ENCODE measurements around the gene WSCD2.
A peak's percentile ranks its signal among the peaks of the same experiment; 100 is the strongest.

WSCD2 gene

DNA sequence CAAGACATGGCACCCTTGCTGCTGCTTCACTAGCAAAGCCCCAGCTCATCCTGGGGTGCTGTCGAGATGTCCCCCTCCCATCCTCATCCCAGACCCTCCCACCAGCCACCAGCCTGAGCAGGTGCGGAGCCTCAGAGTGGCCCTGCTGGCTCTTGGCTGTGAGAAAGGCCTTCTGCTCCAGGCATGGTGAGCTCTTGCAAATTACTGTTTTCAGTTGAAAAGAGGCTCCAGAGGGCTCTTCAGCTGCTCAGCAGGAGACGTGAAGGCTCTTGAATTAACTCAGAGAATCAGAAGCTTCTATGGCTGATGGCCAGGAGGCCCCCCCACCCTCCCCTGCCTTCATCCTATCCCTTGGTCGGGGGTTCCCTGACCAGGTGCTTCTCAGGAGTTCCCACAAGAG lies 44.1 kb downstream of the WSCD2 start:
- TF ChIP-seq ZNF274 (IDR thresholded peaks at IDR 0.05; ENCODE audit: low read depth, low read length) (no peak), YY1 (IDR thresholded peaks at IDR 0.05; ENCODE audit: insufficient read depth, insufficient read length) (no peak), SUZ12 (IDR thresholded peaks at IDR 0.05; ENCODE audit: extremely low read depth, insufficient read depth, insufficient read length) (no peak)
- no peaks in the 10 kb centered on the region for H3K27me3 ChIP-seq (ENCODE audit: insufficient read depth, insufficient read length)
- H3K9ac ChIP-seq (ENCODE audit: insufficient read length, low read depth), result no peak overlapping the region
- no peak overlapping the region for H3K4me3 ChIP-seq (ENCODE audit: insufficient read length, low read depth)
- H3K4me1 ChIP-seq (ENCODE audit: insufficient read depth, insufficient read length), result peaks cover 18% of the 10 kb centered on the region
- peaks cover 4% of the 10 kb centered on the region; the same call in 1 of the 2 replicates for H3K9me3 ChIP-seq (ENCODE audit: insufficient read depth, low read length)
- no peaks in the 10 kb centered on the region for H3K36me3 ChIP-seq (ENCODE audit: insufficient read depth, insufficient read length, low read length)
- DNase-seq (ENCODE audit: low read depth, low spot score), result peak; percentile 76

- Histone ChIP-seq H3K4me1 (ENCODE audit: insufficient read depth, insufficient read length) (peaks cover 18% of the 10 kb centered on the region), H3K9me3 (ENCODE audit: insufficient read depth, low read length) (peaks cover 4% of the 10 kb centered on the region; the same call in 1 of the 2 replicates), H3K36me3 (ENCODE audit: insufficient read depth, insufficient read length, low read length) (no peaks in the 10 kb centered on the region), H3K9ac (ENCODE audit: insufficient read length, low read depth) (no peak overlapping the region), H3K4me3 (ENCODE audit: insufficient read length, low read depth) (no peak overlapping the region), H3K27me3 (ENCODE audit: insufficient read depth, insufficient read length) (no peaks in the 10 kb centered on the region)
- no peak for DNase-seq (ENCODE audit: low read depth, low spot score)
- TF ChIP-seq SUZ12 (IDR thresholded peaks at IDR 0.05; ENCODE audit: extremely low read depth, insufficient read depth, insufficient read length) (no peak), YY1 (IDR thresholded peaks at IDR 0.05; ENCODE audit: insufficient read depth, insufficient read length) (no peak), ZNF274 (IDR thresholded peaks at IDR 0.05; ENCODE audit: low read depth, low read length) (no peak)
These were observed 44.8 kb downstream of the WSCD2 start for GRCh38 chr12:108173892-108174291.

- Histone ChIP-seq H3K27me3 (ENCODE audit: insufficient read depth, insufficient read length) (no peaks in the 10 kb centered on the region), H3K4me1 (ENCODE audit: insufficient read depth, insufficient read length) (peaks cover 18% of the 10 kb centered on the region), H3K9ac (ENCODE audit: insufficient read length, low read depth) (no peak overlapping the region), H3K4me3 (ENCODE audit: insufficient read length, low read depth) (no peak overlapping the region), H3K36me3 (ENCODE audit: insufficient read depth, insufficient read length, low read length) (no peaks in the 10 kb centered on the region), H3K9me3 (ENCODE audit: insufficient read depth, low read length) (peaks cover 4% of the 10 kb centered on the region; the same call in 1 of the 2 replicates)
- no peak for TF ChIP-seq YY1 (IDR thresholded peaks at IDR 0.05; ENCODE audit: insufficient read depth, insufficient read length)
- no peak for TF ChIP-seq ZNF274 (IDR thresholded peaks at IDR 0.05; ENCODE audit: low read depth, low read length)
- no peak for TF ChIP-seq SUZ12 (IDR thresholded peaks at IDR 0.05; ENCODE audit: extremely low read depth, insufficient read depth, insufficient read length)
- DNase-seq (ENCODE audit: low read depth, low spot score), result no peak
These were observed 45.6 kb downstream of the WSCD2 start for GRCh38 chr12:108174641-108175040.

DNA sequence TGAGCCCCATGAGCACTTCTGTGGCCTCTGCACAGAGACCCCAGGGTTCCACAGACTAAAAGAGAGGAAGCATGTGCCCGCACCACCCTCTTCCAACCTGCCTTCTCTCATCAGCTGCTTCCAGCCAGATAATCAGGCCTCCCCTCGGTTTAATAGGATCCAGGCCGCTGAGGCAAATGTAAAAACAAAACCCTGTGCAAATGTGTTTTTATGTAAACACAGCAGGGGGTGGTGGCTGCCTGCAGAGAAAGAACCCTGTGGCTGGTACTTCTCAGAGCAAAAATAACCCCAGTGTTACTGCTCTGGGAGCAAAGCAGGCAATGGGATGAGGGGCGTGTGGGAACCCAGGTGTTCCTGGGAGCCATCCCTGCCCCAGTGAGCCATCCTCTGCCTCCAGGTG lies 46.2 kb downstream of the WSCD2 start:
- H3K36me3 ChIP-seq (ENCODE audit: insufficient read depth, insufficient read length, low read length), result no peaks in the 10 kb centered on the region
- peaks cover 18% of the 10 kb centered on the region for H3K4me1 ChIP-seq (ENCODE audit: insufficient read depth, insufficient read length)
- peaks cover 4% of the 10 kb centered on the region; the same call in 1 of the 2 replicates for H3K9me3 ChIP-seq (ENCODE audit: insufficient read depth, low read length)
- TF ChIP-seq YY1 (IDR thresholded peaks at IDR 0.05; ENCODE audit: insufficient read depth, insufficient read length), result no peak
- no peak for TF ChIP-seq SUZ12 (IDR thresholded peaks at IDR 0.05; ENCODE audit: extremely low read depth, insufficient read depth, insufficient read length)
- TF ChIP-seq ZNF274 (IDR thresholded peaks at IDR 0.05; ENCODE audit: low read depth, low read length), result no peak
- H3K9ac ChIP-seq (ENCODE audit: insufficient read length, low read depth), result no peak overlapping the region
- H3K27me3 ChIP-seq (ENCODE audit: insufficient read depth, insufficient read length), result no peaks in the 10 kb centered on the region
- no peak for DNase-seq (ENCODE audit: low read depth, low spot score)
- H3K4me3 ChIP-seq (ENCODE audit: insufficient read length, low read depth), result no peak overlapping the region

GRCh38 chr12:108176292-108176691 lies 47.2 kb downstream of the WSCD2 start:
- H3K9ac ChIP-seq (ENCODE audit: insufficient read length, low read depth), result no peak overlapping the region
- H3K9me3 ChIP-seq (ENCODE audit: insufficient read depth, low read length), result peaks cover 4% of the 10 kb centered on the region; the same call in 1 of the 2 replicates
- TF ChIP-seq ZNF274 (IDR thresholded peaks at IDR 0.05; ENCODE audit: low read depth, low read length) (no peak), SUZ12 (IDR thresholded peaks at IDR 0.05; ENCODE audit: extremely low read depth, insufficient read depth, insufficient read length) (no peak), YY1 (IDR thresholded peaks at IDR 0.05; ENCODE audit: insufficient read depth, insufficient read length) (no peak)
- peaks cover 18% of the 10 kb centered on the region for H3K4me1 ChIP-seq (ENCODE audit: insufficient read depth, insufficient read length)
- DNase-seq (ENCODE audit: low read depth, low spot score), result no peak
- H3K27me3 ChIP-seq (ENCODE audit: insufficient read depth, insufficient read length), result no peaks in the 10 kb centered on the region
- H3K4me3 ChIP-seq (ENCODE audit: insufficient read length, low read depth), result no peak overlapping the region
- H3K36me3 ChIP-seq (ENCODE audit: insufficient read depth, insufficient read length, low read length), result no peaks in the 10 kb centered on the region

- Histone ChIP-seq H3K9me3 (ENCODE audit: insufficient read depth, low read length) (peaks cover 4% of the 10 kb centered on the region; the same call in 1 of the 2 replicates), H3K4me1 (ENCODE audit: insufficient read depth, insufficient read length) (peaks cover 18% of the 10 kb centered on the region), H3K27me3 (ENCODE audit: insufficient read depth, insufficient read length) (no peaks in the 10 kb centered on the region), H3K36me3 (ENCODE audit: insufficient read depth, insufficient read length, low read length) (no peaks in the 10 kb centered on the region), H3K9ac (ENCODE audit: insufficient read length, low read depth) (no peak overlapping the region), H3K4me3 (ENCODE audit: insufficient read length, low read depth) (no peak overlapping the region)
- no peak for TF ChIP-seq ZNF274 (IDR thresholded peaks at IDR 0.05; ENCODE audit: low read depth, low read length)
- no peak for TF ChIP-seq SUZ12 (IDR thresholded peaks at IDR 0.05; ENCODE audit: extremely low read depth, insufficient read depth, insufficient read length)
- no peak for TF ChIP-seq YY1 (IDR thresholded peaks at IDR 0.05; ENCODE audit: insufficient read depth, insufficient read length)
- no peak for DNase-seq (ENCODE audit: low read depth, low spot score)
These were observed 48.0 kb downstream of the WSCD2 start for GRCh38 chr12:108177131-108177530.

GRCh38 chr12:108179305-108179704 lies 50.2 kb downstream of the WSCD2 start:
- DNase-seq (ENCODE audit: low read depth, low spot score), result no peak
- Histone ChIP-seq H3K36me3 (ENCODE audit: insufficient read depth, insufficient read length, low read length) (no peaks in the 10 kb centered on the region), H3K9me3 (ENCODE audit: insufficient read depth, low read length) (peaks cover 4% of the 10 kb centered on the region; the same call in 1 of the 2 replicates), H3K9ac (ENCODE audit: insufficient read length, low read depth) (no peak overlapping the region), H3K4me3 (ENCODE audit: insufficient read length, low read depth) (no peak overlapping the region), H3K4me1 (ENCODE audit: insufficient read depth, insufficient read length) (peaks cover 9% of the 10 kb centered on the region), H3K27me3 (ENCODE audit: insufficient read depth, insufficient read length) (no peaks in the 10 kb centered on the region)
- no peak for TF ChIP-seq SUZ12 (IDR thresholded peaks at IDR 0.05; ENCODE audit: extremely low read depth, insufficient read depth, insufficient read length)
- no peak for TF ChIP-seq ZNF274 (IDR thresholded peaks at IDR 0.05; ENCODE audit: low read depth, low read length)
- TF ChIP-seq YY1 (IDR thresholded peaks at IDR 0.05; ENCODE audit: insufficient read depth, insufficient read length), result no peak

All from NT2/D1 (cell line).